GM12891 (cell line): Measurements from ENCODE around the gene ZNF587B.
"Not testable (repeated sequence)": the region's sequence is repeated elsewhere in the genome, so short reads cannot be mapped to it uniquely, and the experiment has no call there.

Experiments used
- PAX5 ChIP-seq: IDR thresholded peaks from 2 replicates; pipeline ENCODE4 v1.6.1; 2011; ENCODE audit warnings: low read length, moderate library complexity, mild to moderate bottlenecking; ENCODE audit not compliant: insufficient read depth, severe bottlenecking
- POLR2A ChIP-seq: IDR thresholded peaks from 2 replicates; pipeline ENCODE4 v1.6.1; 2011; ENCODE audit warnings: low read depth, low read length, control low read depth
- POLR2AphosphoS5 ChIP-seq: IDR thresholded peaks from 2 replicates; pipeline ENCODE4 v1.6.1; 2011; ENCODE audit warnings: low read depth, low read length, control low read depth
- TAF1 ChIP-seq: IDR thresholded peaks from 2 replicates; pipeline ENCODE4 v1.6.1; 2011; ENCODE audit warnings: low read depth, low read length, control low read depth

DNA sequence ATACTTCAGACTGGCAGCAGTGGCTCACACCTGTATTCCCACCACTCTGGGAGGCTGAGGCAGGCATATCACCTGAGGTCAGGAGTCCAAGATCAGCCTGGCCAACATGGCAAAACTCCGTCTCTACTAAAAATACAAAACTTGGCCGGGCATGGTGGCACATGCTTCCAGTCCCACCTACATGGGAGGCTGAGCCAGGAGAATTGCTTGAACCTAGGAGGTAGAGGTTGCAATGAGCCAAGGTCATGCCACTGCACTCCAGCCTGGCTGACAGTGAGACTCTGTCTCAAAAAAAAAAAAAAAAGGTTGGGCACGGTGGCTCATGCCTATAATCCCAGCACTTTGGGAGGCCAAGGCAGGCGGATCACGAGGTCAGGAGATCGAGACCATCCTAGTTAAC lies 39.6 kb downstream of the ZNF587B start:
- TF ChIP-seq TAF1, POLR2AphosphoS5, PAX5: not testable (repeated sequence)
- 0 out of 2 replicates have a peak, but pooled peaks have one; percentile 9 for TF ChIP-seq POLR2A
